ENCODE results near the gene RAPGEF5.

- TF ChIP-seq CTCF (IDR thresholded peaks at IDR 0.05; ENCODE audit: insufficient read depth, low read length): no peak
- no peak for TF ChIP-seq POLR2AphosphoS5 (IDR thresholded peaks at IDR 0.05; ENCODE audit: low read depth)
- TF ChIP-seq REST (IDR thresholded peaks at IDR 0.05; ENCODE audit: insufficient replicate concordance, low read depth): no peak
These were observed 12.3 kb downstream of the RAPGEF5 start for GRCh38 chr7:22344655-22345054.

Measured in HL-60 (cell line).